CD4-positive, alpha-beta T cell treated with Interleukin-1 beta for 1 hour (primary cell): Measurements from ENCODE around the gene BCL7B.
"Not testable (repeated sequence)": the region's sequence is repeated elsewhere in the genome, so short reads cannot be mapped to it uniquely, and the experiment has no call there.

Experiments
- DNase-seq, 2 donors: peaks; one replicate each; pipeline ENCODE4 v3.0.0-alpha.2; 2020 to 2022

BCL7B gene

GRCh38 chr7:73557397-73558257, at the start of gene BCL7B:
Gene BCL7B, minus strand, starts transcription at chr7:73557690. Its CDS starts 112 bp downstream, at chr7:73557578.
- DNase-seq: peak; percentile 85 to 86

GRCh38 chr7:73605601-73606220, 48.2 kb upstream of the BCL7B start:
- no peak for DNase-seq

DNA sequence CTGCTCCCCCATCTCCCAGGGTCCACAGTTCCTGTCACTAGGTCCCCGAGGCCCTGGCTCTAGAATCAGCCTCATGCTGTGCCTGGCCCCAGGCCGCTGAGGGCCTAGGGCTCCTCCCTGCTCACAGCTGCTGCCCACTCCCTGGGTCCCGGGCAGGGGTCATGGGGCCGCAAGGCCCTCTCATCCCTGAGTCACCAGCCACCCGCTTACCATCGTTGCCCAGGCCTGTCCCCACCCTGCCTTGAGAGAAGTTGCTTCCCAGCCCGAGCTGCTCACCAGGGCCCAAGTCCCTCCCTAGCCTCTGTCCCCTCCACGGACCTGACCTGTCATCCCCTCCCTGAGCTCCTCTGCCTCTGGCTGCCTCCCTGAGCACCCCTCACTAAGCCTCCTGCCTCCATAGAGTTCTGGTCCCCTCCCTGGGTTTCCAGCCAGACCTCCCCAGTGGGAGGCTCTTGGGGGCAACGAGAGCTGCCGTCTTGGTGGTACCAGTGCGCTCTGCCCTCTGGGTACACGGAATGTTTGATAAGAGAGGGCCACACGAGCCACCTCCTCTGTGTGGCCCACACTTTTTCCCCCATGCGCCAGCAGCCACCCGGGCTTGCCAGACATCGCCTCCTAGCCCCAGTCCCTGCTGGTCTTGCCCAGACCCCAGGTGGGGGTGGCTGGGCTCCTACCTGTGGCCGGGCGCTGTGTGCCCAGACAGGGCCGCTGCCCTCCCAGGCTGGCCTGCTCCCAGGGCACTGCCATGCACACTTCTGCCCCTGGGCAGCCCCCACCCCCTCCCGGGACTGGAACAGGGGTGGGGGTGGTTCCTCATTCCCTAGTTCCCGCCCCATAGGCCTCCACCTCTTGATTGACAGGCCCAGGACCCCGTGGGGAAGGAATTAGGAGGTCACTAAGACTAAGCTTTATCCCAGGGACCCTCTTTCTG, 45.5 kb upstream of the BCL7B start:
- no peak for DNase-seq

DNA sequence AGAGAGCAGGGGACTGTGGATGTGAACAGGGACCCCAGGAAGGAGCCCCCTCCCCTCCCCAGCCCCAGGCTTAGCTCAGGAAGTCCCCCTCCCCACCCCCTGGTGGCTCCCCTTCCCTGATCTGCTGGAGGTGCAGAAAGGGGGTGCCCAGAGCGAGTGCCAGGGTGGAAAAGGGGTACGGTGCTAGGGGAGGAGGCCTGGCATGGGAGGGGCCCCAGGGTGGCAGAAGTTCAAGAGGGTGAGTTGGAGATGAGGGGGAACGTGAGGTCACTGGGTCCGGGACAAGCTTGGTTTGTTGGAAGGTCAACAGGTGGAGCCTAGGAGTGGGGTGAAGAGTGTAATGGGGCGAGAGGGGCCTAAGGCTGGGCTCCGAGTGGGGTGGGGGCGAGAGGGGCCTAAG, 42.4 kb upstream of the BCL7B start:
- no peak for DNase-seq

GRCh38 chr7:73599151-73599882, 41.8 kb upstream of the BCL7B start:
- no peak for DNase-seq

GRCh38 chr7:73597978-73598782, 40.7 kb upstream of the BCL7B start:
- DNase-seq: no peak

DNA sequence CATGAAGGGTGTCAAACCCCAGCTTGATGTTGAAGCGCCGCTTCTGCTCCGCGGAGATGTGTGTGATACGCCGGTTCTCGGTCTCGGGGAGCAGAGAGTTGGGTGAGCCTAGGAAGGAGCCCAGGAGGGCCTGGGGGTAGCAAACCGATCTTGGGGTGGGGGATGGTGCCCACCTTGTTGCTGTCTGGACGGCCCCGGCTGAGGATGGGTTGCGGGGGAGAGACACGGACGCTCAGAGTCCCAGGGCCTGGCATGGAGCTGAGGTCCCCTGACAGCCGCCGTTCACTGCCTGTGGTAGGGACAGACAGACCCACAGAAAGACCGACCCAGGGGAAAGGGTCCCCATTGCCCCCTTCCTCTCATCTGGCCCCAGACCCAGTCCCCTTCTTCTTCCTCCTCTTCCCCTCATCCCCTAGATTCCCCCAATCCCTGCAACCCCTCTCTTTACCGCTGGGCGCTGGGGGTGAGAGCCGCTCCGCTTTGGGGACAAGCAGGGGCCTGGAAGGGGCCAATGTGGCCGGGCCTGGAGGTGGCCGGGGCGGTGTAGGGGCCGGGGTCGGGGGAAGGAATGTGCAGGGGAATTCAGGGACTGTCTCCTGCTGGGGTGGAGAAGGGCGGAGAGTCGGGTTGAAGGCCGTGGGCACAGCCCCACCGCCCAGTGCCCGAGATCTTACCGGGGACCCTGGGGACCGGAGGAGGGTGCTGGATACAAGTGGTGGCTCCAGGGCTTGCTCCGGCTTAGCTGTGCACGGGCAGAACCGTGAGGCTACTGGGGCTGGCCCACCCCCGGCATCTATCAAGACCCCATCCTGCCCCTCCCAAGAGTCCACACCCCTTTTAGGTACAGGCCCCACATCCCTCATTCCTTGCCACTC, 38.9 kb upstream of the BCL7B start:
- DNase-seq: no peak

DNA sequence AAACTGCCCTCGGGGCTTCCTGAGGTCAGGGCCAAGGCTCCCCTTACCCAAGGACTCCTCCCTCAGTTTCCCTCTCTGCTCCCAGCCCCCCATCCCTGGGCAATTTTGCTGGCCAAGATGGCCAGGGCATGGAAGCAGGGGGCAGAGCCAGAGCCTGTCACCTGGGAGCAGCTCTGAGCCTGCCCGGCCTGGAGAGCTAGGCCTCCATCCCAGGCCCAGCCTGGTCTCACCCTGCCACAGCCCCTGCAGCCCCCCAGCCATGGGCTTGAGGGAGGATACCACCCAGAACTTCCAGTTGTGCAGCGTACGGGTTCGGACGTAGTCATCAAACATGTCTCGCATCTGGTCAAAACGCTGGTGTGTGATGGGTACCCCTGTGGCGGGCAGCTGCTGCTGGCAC, 37.9 kb upstream of the BCL7B start:
- DNase-seq: no peak

- DNase-seq: no peak
Observed at GRCh38 chr7:73593207-73594045, 35.9 kb upstream of the BCL7B start.

- no peak for DNase-seq
Observed at GRCh38 chr7:73586911-73587310, 29.4 kb upstream of the BCL7B start.

DNA sequence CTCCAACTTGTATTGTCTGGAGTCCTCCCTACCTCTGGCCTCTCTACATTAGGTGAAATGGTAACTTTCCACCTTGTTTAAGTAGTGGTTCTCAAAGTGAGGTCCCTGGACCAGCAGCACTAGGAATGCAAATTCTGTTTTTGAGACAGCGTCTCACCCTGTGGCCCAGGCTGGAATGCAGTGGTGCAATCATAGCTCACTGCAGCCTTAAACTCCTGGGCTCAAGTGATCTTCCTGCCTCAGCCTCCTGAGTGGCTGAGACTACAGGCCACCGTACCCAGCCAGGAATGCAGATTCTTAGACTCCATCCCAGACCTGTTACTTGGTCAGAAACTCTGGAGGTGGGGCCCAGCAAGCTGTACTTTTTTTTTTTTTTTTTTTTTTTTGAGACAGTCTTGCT, 27.7 kb upstream of the BCL7B start:
- DNase-seq: no peak

GRCh38 chr7:73582664-73583202, 25.2 kb upstream of the BCL7B start:
- no peak for DNase-seq

GRCh38 chr7:73581006-73581405, 23.5 kb upstream of the BCL7B start:
- DNase-seq: not testable (repeated sequence)

GRCh38 chr7:73578342-73579128, 21.0 kb upstream of the BCL7B start, which contains the start of gene TBL2:
Gene TBL2, minus strand, starts transcription at chr7:73578579. Its CDS starts 30 bp downstream, at chr7:73578549.
- DNase-seq: peak; percentile 98 to 99

GRCh38 chr7:73577627-73578341, 20.3 kb upstream of the BCL7B start:
- no peak for DNase-seq

GRCh38 chr7:73573791-73574190, 16.3 kb upstream of the BCL7B start:
- DNase-seq: no peak

GRCh38 chr7:73573276-73573675, 15.8 kb upstream of the BCL7B start:
- no peak for DNase-seq

- no peak for DNase-seq
Observed at GRCh38 chr7:73572767-73573186, 15.3 kb upstream of the BCL7B start.
